Endodermal cell (in vitro differentiated cells): ENCODE measurements around the gene HK3. TPM values are rescaled to one million over a fixed set of nuclear protein-coding genes. Genes with fewer than 3 reads are reported as not detected.
A peak's percentile ranks its signal among the peaks of the same experiment; 100 is the strongest.

Source experiments
- DNase-seq: peaks from one replicate; pipeline ENCODE4 v3.0.0-alpha.2; 2017
- H3K27ac ChIP-seq: 2 replicates; pipeline ENCODE4 v1.5.1; 2013; ENCODE audit warnings: mild to moderate bottlenecking, low read depth, low read length, moderate library complexity
- H3K27me3 ChIP-seq: 2 replicates; pipeline ENCODE4 v1.6.1; 2013; ENCODE audit warnings: mild to moderate bottlenecking, low read length, moderate library complexity; ENCODE audit not compliant: insufficient read depth, control insufficient read depth, poor library complexity, severe bottlenecking
- H3K36me3 ChIP-seq: 2 replicates; pipeline ENCODE4 v1.7.0; 2013; ENCODE audit warnings: mild to moderate bottlenecking, low read length, moderate library complexity; ENCODE audit not compliant: control insufficient read depth, insufficient read depth
- H3K4me1 ChIP-seq: one replicate; pipeline ENCODE4 v1.7.0; 2013; ENCODE audit warnings: low read length; ENCODE audit not compliant: control insufficient read depth, insufficient read depth
- H3K4me3 ChIP-seq: 2 replicates; pipeline ENCODE4 v1.5.1; 2013; ENCODE audit warnings: mild to moderate bottlenecking, low read length, moderate library complexity
- H3K9ac ChIP-seq: 2 replicates; pipeline ENCODE4 v1.6.1; 2013; ENCODE audit warnings: mild to moderate bottlenecking, low read length, moderate library complexity; ENCODE audit not compliant: poor library complexity, severe bottlenecking; ENCODE audit errors: extremely low read depth
- H3K9me3 ChIP-seq: 2 replicates; pipeline ENCODE4 v1.6.1; 2013; ENCODE audit warnings: mild to moderate bottlenecking, low read length, moderate library complexity; ENCODE audit not compliant: control insufficient read depth
- H3K27ac Mint-ChIP-seq: 2 replicates; pipeline ENCODE4 v1.8.0; 2020; ENCODE audit warnings: mixed read lengths
- H3K27me3 Mint-ChIP-seq: 2 replicates; pipeline ENCODE4 v1.8.0; 2021; ENCODE audit warnings: mild to moderate bottlenecking, mixed read lengths; ENCODE audit not compliant: insufficient read depth
- H3K36me3 Mint-ChIP-seq: 2 replicates; pipeline ENCODE4 v1.8.0; 2020; ENCODE audit warnings: low read depth, mixed read lengths
- H3K4me1 Mint-ChIP-seq: 2 replicates; pipeline ENCODE4 v1.8.0; 2020; ENCODE audit warnings: mixed read lengths
- H3K4me3 Mint-ChIP-seq: 2 replicates; pipeline ENCODE4 v1.8.0; 2020; ENCODE audit warnings: mild to moderate bottlenecking, moderate library complexity, mixed read lengths
- H3K9me3 Mint-ChIP-seq: 2 replicates; pipeline ENCODE4 v1.8.0; 2020; ENCODE audit warnings: mild to moderate bottlenecking, mixed read lengths
- CTCF ChIP-seq: fragments of 200-600 bp; sonication (generic); conservative IDR thresholded peaks from 2 replicates; pipeline ENCODE4 v1.5.0; 2021; ENCODE audit warnings: antibody characterized with exemption, mild to moderate bottlenecking
- WGBS, 2 experiments: methylation state at CpG; one replicate each; pipeline versions ENCODE4 v1.1.5 to v1.1.7; 2013; ENCODE audit warnings: missing lambda C conversion rate in 2 of 2, mixed read lengths in 1 of 2; ENCODE audit not compliant: insufficient coverage in 1 of 2, insufficient read length in 1 of 2; 5-methylcytosine and 5-hydroxymethylcytosine counted together
- total RNA-seq, 2 donors: library from RNA; stranded (reverse); fragmentation: NEBNext Ultra II Directional in 1 of 2; extraction: Animal tissue kit (Norgen Biotek cat#: 25700) in 1 of 2; gene quantifications; 2 replicates in 1 of 2; 3 replicates in 1 of 2; pipeline ENCODE4 v1.2.1, GENCODE V29; 2021

The HK3 gene
- total RNA-seq, 2 donors from 2014 or later = 0.55 TPM; not detected in 1

DNA sequence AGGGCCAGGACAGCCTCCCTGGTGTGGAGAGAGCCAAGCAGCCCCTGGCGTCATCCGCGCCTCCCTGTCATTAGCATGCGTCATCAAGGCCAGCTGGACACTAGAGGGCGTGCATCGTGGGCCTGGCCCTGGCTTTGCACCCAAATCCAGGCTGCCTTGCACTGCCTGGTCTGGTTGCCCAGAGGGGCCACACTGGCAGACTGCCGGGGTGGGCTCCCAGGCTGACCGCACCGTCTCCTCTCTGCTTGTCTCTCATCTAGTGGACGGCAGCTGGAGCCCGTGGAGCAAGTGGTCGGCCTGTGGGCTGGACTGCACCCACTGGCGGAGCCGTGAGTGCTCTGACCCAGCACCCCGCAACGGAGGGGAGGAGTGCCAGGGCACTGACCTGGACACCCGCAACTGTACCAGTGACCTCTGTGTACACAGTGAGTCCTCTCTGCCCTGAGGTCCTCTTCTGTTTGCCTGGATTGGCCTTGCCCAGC is 29.0 kb downstream of the HK3 start:
- H3K4me3 ChIP-seq = no peak overlapping the region
- no peaks in the 10 kb centered on the region for H3K9me3 ChIP-seq
- H3K4me1 ChIP-seq = peaks cover 17% of the 10 kb centered on the region
- H3K27ac Mint-ChIP-seq = peak overlapping the region; percentile 79
- no peak overlapping the region for H3K4me3 Mint-ChIP-seq
- H3K27ac ChIP-seq = no peak overlapping the region
- no peak overlapping the region for H3K9ac ChIP-seq
- WGBS, 2 experiments = 76% methylated on average over 15 to 17 of the region's 17 CpGs
- H3K4me1 Mint-ChIP-seq = peaks cover 18% of the 10 kb centered on the region
- H3K27me3 Mint-ChIP-seq = peaks cover 13% of the 10 kb centered on the region
- DNase-seq = peak; percentile 93
- no peaks in the 10 kb centered on the region for H3K36me3 ChIP-seq
- H3K9me3 Mint-ChIP-seq = no peaks in the 10 kb centered on the region
- H3K36me3 Mint-ChIP-seq = no peaks in the 10 kb centered on the region
- TF ChIP-seq CTCF = peak; percentile 83
- H3K27me3 ChIP-seq = peaks cover 7% of the 10 kb centered on the region

DNA sequence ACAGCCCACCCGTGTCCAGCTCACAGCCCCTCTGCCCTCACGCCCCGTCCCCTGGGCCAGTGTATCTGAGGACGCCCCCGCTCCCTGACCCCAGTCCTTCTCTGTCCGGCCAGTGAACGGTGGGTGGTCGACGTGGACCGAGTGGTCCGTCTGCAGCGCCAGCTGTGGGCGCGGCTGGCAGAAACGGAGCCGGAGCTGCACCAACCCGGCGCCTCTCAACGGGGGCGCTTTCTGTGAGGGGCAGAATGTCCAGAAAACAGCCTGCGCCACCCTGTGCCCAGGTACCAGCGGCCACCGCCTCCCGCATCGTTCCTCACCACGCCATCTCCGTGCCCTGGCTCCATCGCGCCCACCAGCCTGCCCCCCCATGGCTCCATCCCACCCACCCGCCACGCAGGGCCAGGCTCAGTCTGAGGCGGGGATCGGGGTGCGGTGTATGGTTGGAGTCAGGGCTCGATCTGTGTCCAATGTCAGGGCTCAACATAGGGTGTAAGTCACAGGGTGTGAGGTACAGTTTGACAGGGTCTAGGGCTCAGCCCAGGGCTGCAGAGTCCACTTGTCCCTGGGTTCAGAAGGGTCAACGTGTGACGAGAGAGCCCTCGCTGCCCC is 29.5 kb downstream of the HK3 start:
- peaks cover 17% of the 10 kb centered on the region for H3K4me1 ChIP-seq
- Mint-ChIP-seq H3K27me3 (peaks cover 13% of the 10 kb centered on the region), H3K36me3 (no peaks in the 10 kb centered on the region), H3K9me3 (no peaks in the 10 kb centered on the region), H3K27ac (peak overlapping the region; percentile 79), H3K4me1 (peaks cover 18% of the 10 kb centered on the region), H3K4me3 (no peak overlapping the region)
- H3K27ac ChIP-seq = no peak overlapping the region
- H3K36me3 ChIP-seq = no peaks in the 10 kb centered on the region
- no peaks in the 10 kb centered on the region for H3K9me3 ChIP-seq
- no peak overlapping the region for H3K4me3 ChIP-seq
- H3K9ac ChIP-seq = no peak overlapping the region
- H3K27me3 ChIP-seq = peaks cover 7% of the 10 kb centered on the region
- TF ChIP-seq CTCF = no peak
- 85 to 88% methylated on average over 22 to 38 of the region's 38 CpGs for WGBS, 2 experiments
- no peak for DNase-seq

DNA sequence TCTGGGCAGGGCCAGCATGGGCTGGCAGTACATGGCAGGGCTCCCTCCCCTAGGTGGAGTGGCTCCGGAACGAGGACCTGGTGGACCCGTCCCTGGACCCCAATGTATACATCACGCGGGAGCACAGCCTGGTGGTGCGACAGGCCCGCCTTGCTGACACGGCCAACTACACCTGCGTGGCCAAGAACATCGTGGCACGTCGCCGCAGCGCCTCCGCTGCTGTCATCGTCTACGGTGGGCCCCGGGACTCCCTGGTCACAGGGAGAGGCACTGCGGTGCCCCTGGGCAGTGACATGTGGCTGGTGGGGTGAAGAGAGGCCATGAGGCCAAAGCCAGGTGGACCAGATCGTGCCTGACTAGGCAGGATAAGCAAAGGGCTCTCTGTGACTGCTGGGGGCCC is 30.4 kb downstream of the HK3 start:
- DNase-seq = no peak
- Histone ChIP-seq H3K9me3 (no peaks in the 10 kb centered on the region), H3K4me1 (peaks cover 17% of the 10 kb centered on the region), H3K27me3 (peaks cover 7% of the 10 kb centered on the region), H3K36me3 (no peaks in the 10 kb centered on the region), H3K4me3 (no peak overlapping the region), H3K9ac (no peak overlapping the region), H3K27ac (no peak overlapping the region)
- H3K27ac Mint-ChIP-seq = no peak overlapping the region
- no peaks in the 10 kb centered on the region for H3K36me3 Mint-ChIP-seq
- peaks cover 13% of the 10 kb centered on the region for H3K27me3 Mint-ChIP-seq
- no peak for TF ChIP-seq CTCF
- 95 to 98% methylated on average over 12 to 20 of the region's 20 CpGs for WGBS, 2 experiments
- no peaks in the 10 kb centered on the region for H3K9me3 Mint-ChIP-seq
- no peak overlapping the region for H3K4me3 Mint-ChIP-seq
- peaks cover 24% of the 10 kb centered on the region for H3K4me1 Mint-ChIP-seq
